GM18868 (cell line): ENCODE data around the gene HMCN1.
A peak's percentile ranks its signal among the peaks of the same experiment; 100 is the strongest.

Experiments
- ATAC-seq: cut with Tn5 transposase; IDR thresholded peaks from one replicate; pipeline ENCODE4 v1.9.1; 2021; ENCODE audit warnings: mild to moderate bottlenecking, moderate library complexity; ENCODE audit not compliant: unreplicated experiment

HMCN1 gene

GRCh38 chr1:185803241-185803640 lies 69.0 kb downstream of the HMCN1 start:
- no peak for ATAC-seq

GRCh38 chr1:185804206-185804605 lies 70.0 kb downstream of the HMCN1 start:
- no peak for ATAC-seq

- ATAC-seq = no peak
These were observed 70.4 kb downstream of the HMCN1 start for GRCh38 chr1:185804608-185805007.

DNA sequence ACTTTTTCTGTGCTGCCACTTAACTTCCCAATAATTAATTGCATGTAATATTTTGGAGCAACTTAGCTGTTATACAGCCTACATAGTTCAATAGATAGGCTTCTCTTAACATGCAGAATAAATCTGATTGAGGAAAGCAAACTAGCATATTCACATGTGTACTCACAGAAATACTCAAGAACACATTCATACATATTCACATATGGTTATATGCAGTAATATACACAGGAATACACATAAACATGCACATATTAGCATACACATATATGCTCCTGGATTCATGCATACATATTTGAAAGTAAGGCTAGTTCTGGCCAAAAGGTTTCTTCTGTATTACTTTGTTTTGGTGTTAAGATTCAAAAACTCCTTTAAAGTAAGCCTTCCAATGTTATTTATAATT lies 73.1 kb downstream of the HMCN1 start:
- no peak for ATAC-seq

DNA sequence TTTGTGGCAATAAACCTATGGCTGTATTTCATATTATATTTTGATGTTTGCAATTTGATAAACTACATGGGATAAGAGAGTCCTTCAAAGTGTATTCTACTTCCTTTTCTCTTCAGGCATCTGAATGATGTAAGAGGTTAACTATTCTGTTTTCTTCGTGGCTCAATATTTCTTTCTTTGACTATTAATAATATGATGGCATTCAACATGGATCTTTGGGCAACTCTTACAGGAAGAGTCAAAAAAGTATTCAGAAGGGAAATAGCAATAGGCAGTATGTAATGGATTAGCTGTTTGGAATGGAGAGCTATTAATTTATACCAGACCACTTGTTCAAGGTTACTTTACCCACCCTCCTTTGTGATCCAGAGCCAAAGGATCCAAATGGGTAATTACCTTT lies 74.4 kb downstream of the HMCN1 start:
- no peak for ATAC-seq

GRCh38 chr1:185811073-185811709 lies 77.0 kb downstream of the HMCN1 start:
- no peak for ATAC-seq

DNA sequence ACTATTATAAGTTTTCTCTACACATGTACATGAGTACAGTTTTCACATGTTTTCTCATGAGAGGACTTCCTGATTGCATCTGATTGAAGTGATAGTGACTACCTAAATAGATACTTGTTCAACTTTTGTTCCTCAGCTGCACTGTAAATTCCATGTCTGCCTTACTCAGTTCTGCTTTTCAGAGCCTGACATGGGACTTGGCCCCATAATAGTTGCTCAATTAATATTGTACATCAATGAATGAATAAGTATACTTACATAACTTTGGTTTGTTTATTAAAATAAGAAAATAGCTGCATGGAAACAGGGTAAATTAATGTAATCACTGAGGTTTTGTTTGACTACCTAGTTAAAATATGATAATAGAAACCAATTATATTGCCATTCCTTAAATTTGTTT lies 78.7 kb downstream of the HMCN1 start:
- no peak for ATAC-seq

DNA sequence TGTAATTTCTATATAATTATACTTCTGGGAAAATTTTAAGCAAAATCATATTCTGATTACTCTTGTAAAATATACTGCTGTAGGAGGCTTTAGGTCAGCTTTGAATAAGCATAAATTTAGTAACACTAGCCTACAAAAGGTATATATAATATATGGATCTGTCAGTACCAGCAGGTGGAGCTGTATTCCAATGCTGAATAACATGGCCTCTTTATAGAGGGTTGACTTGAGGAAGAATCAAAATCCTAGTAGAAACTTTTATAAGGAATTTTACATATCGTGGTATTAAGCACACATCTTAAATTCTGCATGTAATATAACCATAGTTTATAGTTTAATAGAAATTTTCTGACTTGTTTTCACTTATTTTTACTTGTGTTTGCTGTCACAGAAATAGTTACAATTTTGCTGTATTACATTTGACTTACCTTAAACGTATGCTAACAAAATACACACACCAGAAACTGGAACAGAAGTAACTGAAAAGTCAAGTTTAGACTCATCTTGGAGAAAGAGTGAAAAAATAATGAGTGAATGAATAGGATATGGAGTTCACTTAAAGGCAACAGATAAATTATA lies 79.3 kb downstream of the HMCN1 start:
- peak; percentile 77 for ATAC-seq

DNA sequence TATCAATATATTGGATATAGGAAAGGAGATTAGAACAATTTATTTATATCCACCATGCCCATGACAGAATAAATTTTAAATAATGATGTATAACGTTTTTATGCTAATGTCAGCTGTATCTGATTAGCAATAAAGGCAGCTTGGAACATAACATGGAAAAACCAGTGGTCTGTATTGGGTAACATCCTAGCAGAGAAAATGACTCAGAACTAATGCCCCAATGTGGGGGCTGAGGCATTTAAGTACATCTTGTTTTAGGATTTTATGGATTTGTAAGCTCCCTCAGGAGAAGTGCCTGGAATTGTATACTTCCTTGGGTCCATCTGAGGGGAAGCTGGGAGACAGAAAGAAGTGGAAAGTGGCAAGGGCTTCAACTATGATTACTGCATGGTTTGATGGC lies 82.3 kb downstream of the HMCN1 start:
- no peak for ATAC-seq

DNA sequence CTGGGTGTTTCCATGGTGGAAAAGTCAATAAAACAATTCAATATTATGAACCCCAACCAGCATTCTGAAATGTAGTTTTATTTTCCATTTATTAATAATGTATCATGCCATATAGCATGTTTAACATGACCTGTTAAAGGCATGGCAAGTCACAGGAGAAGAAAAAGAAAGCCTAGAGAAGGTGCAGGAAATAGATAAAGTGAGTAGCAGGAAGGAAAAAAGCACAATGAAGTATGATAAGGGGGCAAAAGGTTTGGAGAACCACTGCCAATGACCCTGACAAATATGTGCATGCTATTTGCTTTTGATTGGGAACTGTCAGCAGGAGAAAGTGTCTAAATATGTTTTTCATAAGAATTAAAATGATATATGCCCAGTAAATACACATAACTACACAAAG lies 85.6 kb downstream of the HMCN1 start:
- ATAC-seq = no peak

DNA sequence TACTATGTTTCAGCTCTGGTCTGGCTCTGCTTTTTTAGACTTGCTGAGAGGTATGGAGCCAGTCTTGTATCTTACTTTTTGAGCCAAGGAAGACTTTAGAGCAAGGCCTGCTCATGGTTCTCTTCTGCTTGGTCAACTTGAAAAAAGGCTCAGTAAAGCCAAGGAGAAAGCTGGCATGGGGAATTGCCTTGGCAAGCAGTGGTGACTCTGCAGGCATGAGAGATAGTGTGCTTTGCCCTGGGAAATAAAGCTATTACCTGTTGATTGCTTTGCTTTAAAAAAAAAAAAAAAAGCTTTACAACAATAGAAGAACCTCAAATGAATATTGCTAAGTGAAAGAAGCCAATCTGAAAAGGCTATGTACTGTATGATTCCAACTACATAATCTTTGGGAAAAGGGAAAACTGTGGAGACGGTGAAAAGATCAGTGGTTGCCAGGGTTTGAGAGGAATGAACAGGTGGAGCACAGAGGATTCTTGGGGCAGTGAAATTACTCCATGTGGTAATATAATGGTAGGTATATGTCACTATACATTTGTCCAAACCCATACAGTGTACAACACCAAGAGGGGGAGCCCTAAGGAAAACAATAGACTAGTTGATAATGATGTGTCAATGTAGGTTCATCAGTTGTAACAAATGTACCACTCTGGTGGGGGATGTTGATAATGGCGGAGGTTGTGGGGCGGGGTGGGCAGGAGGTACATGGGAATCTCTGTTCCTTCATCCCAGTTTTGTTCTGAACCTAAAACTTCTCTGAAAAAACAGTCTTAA lies 87.6 kb downstream of the HMCN1 start:
- no peak for ATAC-seq

DNA sequence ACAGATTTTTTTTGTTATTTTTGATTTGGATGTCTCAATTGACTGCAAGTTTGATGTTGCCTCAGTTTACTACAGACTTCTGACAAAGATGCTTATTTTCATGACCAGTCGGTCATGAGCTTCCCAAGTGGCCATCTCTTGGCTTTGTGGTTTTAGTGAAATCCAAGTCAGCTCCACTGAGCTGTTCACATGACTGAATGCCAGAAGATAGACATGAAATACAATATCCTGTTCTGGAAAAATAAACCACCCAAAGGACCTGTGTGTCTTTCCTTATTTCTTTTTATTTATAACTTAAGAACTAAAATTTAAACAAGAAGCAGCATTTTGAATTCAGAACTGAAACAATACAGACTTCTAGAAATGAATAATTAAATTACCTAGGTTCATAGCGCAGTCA lies 89.3 kb downstream of the HMCN1 start:
- no peak for ATAC-seq

- ATAC-seq = no peak
These were observed 89.9 kb downstream of the HMCN1 start for GRCh38 chr1:185824106-185824505.

DNA sequence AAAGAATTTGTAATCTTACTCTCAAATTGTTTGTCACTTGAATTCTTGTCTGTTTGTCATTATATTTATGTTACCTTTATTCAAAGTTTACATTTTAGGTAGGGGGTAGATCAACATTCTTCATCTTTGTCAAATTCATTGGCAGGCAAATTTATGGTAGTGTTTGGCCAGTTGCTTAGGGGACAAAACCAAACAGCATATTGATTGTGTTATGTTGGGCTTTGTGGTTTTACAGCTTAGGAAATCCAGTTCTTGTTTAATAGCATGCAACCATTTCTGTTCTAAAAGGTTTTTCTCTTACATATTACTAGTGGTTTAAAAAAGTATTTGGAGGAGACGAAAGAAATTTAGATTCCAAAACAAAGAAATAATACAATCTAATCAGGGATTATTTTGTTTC lies 91.4 kb downstream of the HMCN1 start:
- no peak for ATAC-seq

- no peak for ATAC-seq
These were observed 100.2 kb downstream of the HMCN1 start for GRCh38 chr1:185834371-185834905.

DNA sequence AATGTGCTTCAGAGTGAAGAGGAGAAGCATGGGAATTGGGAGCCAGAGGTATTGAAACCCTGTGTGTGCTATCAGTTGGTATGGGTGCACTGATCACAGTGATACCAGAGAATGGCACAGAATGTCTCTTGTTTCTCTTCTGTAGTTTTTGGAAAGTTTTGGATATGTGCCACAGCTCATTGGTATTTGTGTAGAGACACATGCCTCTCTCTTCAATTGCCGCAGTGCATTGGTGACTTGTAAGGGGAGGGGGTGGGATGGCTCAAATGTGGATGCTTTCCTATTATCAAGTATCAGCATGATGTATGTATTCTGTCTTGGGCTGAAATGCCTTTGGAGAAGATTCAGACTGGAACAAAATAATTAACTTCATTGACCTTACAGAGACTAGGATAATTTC lies 101.0 kb downstream of the HMCN1 start:
- no peak for ATAC-seq

DNA sequence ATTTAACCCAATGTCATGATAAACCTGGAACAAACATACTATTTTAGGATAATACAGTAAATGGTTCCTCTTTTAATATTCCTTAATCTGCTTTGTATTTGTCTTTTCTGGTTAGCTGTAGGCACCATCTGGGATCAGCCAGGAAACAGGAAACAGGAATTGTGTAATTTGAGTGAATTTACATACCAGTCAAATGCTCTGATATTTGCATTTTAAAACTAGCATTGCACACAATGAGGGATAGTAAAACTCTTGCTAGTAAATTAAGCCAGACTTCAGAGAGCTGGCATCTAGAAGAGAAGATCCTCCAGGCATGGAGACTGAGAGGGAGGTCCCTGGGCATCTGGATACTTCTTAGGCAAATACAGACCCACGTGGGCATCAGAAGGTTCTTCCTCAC lies 103.5 kb downstream of the HMCN1 start:
- no peak for ATAC-seq

DNA sequence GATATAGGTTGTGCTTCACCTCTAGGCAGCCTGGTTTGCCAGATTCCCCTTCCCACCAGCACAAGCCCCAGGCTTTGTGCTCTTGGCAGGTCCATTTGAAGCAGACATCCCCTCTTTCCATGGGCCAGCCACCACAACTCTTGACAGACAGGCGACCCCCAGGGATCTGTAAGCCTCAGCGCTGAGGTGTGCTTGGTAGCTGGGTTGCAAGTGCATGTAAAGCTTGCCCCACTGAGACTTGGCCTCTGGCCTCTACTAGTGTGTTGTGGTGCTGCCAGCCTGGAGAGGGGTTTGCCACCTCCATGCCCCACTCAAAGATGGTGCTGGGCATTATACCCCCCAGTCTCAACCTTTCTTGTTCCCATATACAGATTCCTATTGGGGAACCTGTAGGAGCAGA lies 103.9 kb downstream of the HMCN1 start:
- ATAC-seq = no peak

DNA sequence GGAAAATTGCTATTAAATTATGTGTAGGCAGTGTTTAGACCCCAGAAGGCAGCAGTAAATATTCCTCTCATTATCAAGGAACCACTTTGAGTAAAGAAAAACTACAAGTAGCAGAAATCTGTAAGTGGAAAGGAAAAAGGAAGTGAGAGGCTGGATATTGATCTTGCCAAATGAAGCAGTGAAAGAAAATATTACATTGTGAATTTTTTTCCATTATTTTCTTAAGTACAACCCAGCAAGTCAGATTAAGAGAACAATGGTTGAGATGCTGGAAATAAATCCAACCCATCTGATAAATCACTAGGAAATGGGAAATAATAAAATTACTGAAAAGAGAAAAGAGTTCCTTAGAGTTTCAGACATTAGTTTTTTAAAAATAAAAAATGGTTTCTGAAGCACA lies 106.7 kb downstream of the HMCN1 start:
- no peak for ATAC-seq

DNA sequence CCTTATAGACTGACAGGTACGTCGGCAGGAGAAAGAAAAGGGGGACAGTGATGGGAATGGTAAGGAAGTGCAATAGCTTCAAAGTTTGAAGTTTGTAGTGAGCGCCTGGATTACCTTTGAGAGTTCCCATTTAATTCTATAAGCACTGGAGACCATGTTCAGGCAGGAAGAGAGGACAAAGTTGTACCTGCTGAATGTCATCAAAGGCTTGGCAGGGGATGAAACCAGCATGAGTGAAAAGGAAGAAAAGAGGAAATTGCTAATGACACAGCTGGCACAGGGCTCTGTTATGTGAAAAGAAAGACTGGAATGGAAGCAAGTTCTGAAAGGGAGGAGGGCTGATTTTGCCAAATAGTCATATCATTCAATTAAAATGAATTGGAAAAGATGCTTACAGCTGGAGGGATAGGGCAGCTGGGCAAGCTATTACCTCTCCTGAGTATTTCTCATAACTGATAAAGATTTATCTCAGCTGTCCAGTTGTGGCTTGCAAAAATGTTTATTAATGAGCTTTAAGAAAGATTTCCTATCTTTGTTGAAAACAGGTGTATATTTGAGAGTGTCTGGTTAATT lies 109.2 kb downstream of the HMCN1 start:
- ATAC-seq = no peak

DNA sequence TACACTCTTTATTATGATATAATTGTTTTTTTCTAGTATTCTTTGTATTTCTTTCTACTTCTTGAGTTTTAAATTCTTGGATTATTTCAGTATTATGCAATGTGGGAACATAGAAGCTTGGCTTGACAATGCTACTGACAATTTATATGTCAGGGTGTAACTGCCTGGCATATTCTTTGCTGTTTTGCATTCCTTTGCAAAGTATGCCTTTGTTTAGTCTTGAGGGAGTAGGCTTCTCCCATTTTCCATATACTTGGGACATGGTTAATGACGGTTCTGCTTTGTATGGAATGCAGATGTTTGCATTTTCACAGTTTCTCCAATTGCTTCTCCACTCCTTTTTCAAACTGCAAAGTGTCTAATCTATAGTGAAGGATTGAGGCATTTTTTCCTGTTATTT lies 109.8 kb downstream of the HMCN1 start:
- ATAC-seq = no peak
